Activated CD4-positive, alpha-beta T cell treated with anti-CD3 and anti-CD28 coated beads, Interleukin-2, amount 50 U/mL, for 16 hours (primary cell): ENCODE measurements around the gene MYO1H.
"Not testable (repeated sequence)": the region's sequence is repeated elsewhere in the genome, so short reads cannot be mapped to it uniquely, and the experiment has no call there.

Experiments used
- DNase-seq: peaks from one replicate; pipeline ENCODE4 v3.0.0-alpha.2; 2020

MYO1H gene

DNA sequence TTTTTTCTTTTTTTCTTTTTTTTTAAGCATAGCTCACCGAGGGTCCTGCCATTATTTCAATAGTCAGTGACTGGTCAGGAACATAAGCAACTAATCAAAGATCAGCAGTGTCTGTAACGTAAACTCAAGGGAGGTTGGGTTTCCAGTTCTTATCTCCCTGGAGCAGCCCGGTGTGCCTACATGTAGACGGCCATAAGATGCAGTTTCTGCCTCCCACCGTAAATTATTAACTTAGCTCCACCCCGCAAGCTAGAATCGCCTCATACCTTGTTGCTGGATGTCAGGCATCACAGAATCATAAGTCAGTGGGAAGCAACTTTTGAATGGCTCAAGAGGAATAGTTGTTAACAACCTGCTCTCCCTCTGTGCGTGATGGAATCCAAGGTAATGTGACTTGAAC, at the start of gene MYO1H:
Gene MYO1H, plus strand, starts transcription at position 312 of the 400 bp plus-strand sequence. Its CDS starts 61 bp downstream, at position 373.
- no peak for DNase-seq

DNA sequence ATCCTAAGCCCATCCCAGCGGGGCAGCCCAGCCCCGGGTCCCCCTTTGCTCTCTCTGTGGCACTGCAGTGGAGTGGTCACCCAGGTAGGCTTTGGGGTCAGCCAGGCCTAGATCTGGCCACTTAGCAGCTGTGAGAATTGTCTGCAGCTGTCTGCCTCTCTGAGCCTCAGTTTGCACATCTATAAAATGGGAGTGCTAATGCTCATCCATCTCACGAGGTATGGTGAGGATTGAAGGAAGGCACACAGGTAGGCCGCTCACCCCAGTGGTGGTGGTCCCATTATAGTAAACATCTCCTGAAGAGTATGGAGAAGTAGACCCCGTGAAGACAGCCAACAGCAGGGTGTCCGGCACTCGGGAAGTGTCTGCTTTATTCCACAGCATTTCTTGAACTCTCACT, 47.9 kb upstream of the MYO1H start:
- DNase-seq = no peak

DNA sequence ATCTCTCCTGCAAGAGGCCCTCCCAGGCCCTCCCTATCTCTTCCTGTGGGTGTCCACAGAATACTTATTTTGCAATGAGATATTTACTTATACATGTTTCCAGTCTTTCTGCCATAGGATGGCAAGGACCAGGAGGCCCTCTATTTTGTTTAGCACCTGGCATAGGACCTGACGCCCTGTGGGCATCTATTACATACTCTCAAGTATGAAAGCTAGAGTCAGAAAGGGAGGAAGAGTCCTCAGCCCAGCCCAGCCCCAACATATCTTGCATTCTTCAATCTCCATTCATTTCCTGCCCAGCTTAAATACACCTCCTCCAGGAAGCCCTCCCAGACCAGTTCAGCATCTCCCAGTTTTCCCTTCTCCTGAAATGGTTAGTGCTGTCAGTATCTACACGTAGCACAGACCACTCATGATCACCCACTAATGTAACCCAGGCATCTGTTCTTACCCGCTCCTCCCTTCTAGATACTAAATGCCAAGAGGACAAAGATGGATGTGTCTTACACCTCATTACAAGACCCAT, 46.0 kb upstream of the MYO1H start:
- DNase-seq = no peak

DNA sequence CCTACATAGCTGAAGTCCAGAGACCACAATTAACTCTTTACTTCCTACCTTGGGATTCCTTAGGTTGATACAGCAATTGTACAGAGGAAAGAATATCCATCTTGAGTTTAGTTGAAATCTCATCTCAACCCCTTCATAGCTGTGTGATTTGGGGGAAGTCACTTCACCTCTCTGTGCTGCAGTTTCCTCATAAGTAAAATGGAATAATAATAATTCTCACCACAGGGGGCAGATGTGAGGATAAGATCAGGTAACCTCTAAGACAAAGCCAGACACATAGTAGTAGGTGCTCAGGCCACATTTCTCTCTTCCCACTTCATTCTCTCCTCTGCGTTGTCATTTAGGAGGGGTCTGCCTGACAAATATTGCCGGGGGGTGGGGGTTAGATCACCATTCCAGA, 45.3 kb upstream of the MYO1H start:
- peak; percentile 32 for DNase-seq

DNA sequence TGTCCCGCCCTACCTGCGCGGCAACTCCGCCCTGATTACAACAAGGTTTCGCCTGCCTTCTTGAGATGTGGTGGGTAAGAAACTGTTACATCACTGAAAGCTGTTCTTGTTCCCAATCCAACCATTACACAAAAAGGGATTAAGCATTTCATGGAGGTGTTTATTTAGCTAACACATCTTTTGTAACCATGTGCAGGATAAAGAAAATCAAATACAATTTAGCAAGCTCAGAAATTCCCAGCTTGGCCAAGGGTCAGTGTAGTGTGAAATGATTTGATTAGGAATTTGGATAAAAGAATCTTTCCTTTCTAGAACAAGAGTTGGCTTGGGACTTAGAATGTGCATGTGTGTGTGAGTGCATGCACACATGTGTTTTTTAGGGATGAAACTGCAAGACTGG, 44.9 kb upstream of the MYO1H start:
- no peak for DNase-seq

GRCh38 chr12:109304485-109304884, 43.2 kb upstream of the MYO1H start:
- DNase-seq = no peak

GRCh38 chr12:109305547-109305946, 42.2 kb upstream of the MYO1H start:
- DNase-seq = no peak

DNA sequence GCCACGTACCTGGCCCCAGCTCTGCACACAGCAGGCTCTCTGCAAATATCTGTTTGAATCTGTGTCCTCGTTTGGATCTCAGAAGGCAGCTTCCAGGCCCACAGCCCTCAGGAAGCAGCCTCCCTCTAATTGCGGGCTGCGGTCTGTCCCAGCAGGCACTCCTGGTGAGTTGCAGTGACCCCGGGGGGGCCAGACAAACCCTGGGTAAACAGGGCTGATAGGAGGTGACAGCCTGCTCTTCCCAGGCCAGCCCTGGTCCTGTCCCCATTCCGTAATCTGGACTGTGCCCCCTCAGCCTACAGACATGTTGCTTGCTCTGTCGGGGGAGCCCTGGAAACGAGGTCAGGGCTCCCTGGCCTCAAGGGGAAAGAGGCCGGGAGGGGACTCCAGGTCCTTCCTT, 40.6 kb upstream of the MYO1H start:
- no peak for DNase-seq

DNA sequence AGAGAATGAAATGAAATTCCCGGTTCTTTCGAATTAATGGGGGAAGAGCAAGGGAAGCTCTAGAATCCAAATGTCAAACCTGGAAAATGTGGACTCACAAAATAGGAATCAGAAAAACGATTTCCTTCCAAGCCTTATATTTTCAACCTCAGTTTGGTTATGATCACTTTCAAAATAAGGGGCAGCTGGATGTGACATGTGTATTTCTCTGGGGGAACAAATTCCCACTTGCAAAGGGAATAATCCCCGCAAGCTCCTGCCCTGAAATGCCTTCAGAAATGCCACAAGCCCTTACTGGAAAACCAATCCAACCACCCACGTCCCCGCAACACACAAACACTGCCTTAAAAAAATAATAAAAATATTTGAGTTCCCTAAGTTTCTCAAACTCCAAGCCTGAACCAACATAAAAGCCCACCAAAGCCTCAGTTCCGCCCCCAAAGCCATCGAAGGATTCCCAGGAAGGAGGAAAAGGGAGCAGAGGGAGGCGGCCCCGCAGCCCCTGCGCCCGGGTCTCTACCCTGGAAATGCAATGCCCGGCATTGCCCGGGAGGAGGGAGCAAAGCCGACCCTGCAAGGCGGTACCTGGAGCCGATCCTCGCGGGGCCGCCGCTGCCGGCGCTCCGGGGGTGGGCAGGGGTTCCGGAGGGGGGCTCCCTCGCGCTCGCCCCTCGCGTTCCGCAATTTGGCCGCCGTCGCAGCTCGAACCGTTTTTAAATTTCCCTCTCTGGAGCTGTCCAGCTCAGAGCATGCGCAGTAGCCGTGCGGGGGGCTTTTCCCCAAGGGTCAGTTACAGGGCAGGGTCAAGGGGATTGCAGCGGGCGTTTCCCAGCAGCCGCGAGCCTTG, 38.9 kb upstream of the MYO1H start, which contains the start of gene FOXN4:
Gene FOXN4, minus strand, starts transcription at position 751 of the 847 bp plus-strand sequence. CDS start 963 bp downstream, outside the sequence.
- no peak for DNase-seq

- DNase-seq = no peak
Measured at GRCh38 chr12:109309381-109310246, 38.1 kb upstream of the MYO1H start.

DNA sequence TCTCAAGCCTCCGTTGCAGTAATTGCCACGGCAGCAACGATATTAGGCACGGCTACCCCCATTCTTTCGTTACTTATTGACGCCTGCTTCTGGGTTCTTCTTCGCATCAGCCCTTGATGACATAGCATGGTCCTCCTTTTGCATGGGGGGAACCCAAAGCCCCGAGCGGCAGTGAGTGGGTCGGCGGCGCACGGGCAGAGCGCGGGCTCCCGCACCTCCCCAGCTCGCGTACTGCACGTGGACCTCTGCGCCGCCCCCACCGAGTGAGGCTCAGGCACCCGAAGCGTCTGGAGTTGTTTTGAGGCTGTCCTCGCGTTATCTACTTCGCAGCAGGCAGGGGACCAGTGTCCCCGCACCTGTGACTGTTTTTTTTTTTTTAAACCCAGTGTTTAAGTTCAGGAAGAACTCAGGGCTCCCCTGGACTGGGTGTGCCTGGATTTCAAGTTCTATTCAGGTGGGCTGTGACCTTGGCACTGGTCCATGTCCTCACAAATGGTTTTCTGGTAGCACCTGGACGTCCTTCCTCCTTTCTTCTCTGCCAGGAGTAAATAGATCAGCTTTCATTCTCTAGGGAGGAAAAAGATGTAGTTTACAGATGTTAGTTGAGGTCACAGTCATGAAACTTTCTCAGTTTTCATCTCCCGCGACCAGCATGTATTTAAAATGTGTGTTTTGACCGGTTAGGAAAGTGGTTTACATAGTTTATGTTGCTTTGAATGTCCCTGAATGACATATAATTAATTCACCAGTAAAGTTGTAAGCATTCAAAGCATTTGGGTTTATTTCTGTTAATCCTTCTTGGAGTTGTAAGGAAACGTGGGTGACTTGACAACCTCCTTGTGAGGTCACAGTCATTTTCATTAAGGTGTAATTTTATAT, 37.2 kb upstream of the MYO1H start:
- DNase-seq = no peak

- DNase-seq = not testable (repeated sequence)
Measured at GRCh38 chr12:109321294-109321693, 26.4 kb upstream of the MYO1H start.

GRCh38 chr12:109329003-109329402, 18.7 kb upstream of the MYO1H start:
- DNase-seq = no peak

GRCh38 chr12:109329686-109330085, 18.0 kb upstream of the MYO1H start:
- DNase-seq = no peak

GRCh38 chr12:109330282-109331230, 17.1 kb upstream of the MYO1H start:
- DNase-seq = no peak

DNA sequence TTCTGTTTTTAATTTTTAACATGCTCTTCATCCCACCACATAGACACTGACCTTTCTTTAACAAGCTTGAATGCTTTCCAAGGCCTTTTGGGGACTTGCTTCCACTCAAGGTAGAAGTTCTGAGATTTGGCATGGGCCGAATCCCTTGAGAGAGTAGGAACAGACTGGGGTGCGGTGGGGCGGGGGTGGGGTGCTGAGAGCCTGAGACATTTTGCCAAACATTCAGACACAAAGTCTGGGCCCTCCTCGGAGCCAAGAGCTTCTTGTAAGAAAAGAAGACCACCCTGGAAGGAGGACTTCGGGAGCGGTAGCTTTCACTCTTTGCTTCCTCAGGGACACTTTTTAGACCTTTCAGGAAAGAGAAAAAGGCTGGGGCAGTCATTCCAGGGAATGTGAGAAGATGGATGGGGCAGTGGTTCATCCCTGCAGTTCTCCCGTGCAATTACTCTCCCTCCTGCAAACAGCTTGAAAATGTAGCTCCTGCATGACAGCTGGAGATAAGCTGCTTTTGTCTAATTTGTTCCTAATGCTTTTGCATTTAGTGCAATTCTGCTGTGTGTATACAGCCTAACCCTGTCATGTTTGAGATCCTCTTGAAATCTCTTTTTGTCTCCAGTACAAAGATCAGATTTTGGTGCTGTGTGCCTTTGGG, 16.3 kb upstream of the MYO1H start:
- no peak for DNase-seq

DNA sequence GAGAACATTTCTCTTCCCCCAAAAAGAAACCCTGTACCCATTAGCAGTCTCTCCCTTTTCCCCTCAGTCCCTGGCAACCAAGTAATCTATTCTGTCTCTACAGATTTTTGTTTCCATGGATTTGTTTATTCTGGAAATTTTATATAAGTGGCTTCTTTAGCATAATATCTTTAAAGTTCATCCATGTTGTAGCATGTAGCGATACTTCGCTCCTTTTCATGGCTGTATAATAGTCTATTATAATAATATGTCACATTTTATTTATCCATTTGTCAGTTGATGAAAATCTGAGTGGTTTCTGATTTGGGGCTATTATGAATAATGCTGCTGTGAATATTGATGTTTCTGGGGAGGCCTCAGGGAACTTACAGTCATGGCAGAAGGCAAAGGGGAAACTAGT, 12.8 kb upstream of the MYO1H start:
- no peak for DNase-seq

GRCh38 chr12:109336593-109336992, 11.1 kb upstream of the MYO1H start:
- DNase-seq = no peak

DNA sequence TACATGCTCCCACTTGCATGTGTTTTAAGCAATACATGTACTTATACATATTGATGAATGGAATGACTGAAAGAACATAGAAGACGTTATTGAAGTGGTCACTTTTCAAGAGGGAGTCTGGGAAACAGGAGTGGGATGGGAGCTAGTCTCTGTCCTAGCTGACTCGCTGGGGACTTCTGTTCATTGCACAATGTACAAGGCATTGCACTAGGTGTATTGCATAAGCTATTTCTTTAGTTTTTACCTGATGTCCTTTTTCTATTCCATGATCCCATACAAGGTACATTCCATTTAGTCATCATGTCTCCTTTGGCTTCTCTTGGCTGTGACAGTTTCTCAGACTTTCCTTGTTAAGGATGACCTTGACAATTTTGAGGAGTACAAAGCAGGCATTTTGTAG, 4.0 kb upstream of the MYO1H start:
- no peak for DNase-seq

- DNase-seq = no peak
Measured at GRCh38 chr12:109345428-109345827, 2.3 kb upstream of the MYO1H start.

- DNase-seq = peak; percentile 40
Measured at GRCh38 chr12:109346920-109347319, 780 bp upstream of the MYO1H start.
